ENCODE measurements around the gene ZNF503.
"Not testable (repeated sequence)": the region's sequence is repeated elsewhere in the genome, so short reads cannot be mapped to it uniquely, and the experiment has no call there.

The ZNF503 gene

GRCh38 chr10:75395066-75395931, 6.3 kb downstream of the ZNF503 start:
- DNase-seq (ENCODE audit: low read depth) = no peak

DNA sequence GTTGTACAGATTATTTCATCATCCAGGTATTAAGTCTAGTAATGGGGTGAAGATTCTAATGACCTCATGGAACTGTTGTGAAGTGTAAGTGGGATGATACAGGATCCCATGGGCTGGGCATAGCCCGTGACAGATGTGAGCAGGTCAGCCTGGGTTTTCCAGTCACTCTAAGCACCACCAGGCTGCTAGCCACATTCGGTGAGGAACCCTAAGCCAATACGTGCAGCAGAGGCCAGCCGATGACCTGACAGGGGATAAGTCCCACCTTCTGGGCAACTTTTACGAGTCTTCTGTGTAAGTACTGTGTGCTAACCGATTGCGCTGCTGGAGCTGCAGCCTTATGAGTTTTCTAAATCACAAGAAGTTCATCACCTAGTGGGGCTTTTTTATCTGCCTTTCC, 7.3 kb downstream of the ZNF503 start:
- no peak for DNase-seq (ENCODE audit: low read depth)

GRCh38 chr10:75392744-75393143, 8.8 kb downstream of the ZNF503 start:
- DNase-seq (ENCODE audit: low read depth) = no peak

DNA sequence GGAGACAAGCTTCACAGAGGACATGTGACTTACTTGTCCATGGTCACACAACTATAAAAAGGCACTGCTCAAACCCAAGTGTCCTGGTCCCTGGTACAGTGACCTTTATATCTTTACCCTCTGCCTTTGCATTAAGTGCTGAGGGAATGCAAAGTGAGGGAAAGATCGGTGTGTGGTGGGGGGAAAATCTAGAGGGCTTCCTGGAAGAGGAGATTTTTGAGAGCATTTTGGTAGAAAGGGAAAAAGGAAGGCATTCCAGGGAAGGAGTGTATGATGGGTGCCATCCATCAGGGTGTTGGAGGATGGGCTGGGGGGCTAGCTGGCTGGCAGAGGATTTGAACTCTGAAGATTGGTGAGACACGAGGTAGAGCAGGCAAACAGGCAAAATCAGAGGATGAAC, 9.3 kb downstream of the ZNF503 start:
- no peak for DNase-seq (ENCODE audit: low read depth)

DNA sequence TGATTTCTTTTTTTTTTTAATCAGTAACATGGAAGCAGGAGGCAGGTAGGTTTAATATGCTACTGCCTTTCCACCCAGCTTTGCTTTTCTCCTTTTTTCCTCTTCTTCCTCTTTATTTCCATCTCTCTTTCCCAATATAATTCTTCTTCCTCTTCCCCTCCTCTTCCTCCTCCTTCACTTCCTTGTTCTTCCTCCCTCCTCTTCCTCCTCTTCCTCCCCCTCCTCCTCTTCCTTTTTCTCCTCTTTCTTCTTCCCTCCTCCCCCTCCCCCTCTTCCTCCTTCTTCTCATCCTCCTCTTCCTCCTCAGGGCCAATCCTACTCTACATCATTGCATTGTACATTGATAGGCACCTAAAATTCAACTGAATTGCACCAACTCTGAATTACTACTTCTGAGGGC, 11.4 kb downstream of the ZNF503 start:
- no peak for DNase-seq (ENCODE audit: low read depth)

- DNase-seq (ENCODE audit: low read depth) = no peak
Observed at GRCh38 chr10:75388082-75388481, 13.5 kb downstream of the ZNF503 start.

DNA sequence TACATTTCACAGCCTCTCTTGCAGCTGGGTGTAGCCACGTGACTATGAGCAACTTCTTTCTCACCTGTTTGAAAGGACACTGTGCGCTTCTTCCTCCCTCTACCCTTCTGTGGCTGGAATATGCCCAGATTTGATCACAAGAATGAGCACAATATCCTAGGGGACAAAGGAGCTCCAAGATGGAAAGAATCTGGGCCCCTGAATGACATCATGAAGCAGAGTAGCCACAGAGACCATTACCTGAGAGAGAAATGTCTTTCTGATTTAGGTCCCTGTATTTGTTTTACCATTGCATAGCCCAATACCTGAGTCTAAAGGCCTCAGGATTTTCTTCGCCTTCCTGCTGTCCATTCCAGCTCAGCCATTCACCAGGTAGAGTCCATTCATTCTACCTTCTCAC, 15.4 kb downstream of the ZNF503 start:
- no peak for DNase-seq (ENCODE audit: low read depth)

GRCh38 chr10:75379817-75380216, 21.7 kb downstream of the ZNF503 start:
- no peak for DNase-seq (ENCODE audit: low read depth)

GRCh38 chr10:75379212-75379724, 22.3 kb downstream of the ZNF503 start:
- no peak for DNase-seq (ENCODE audit: low read depth)

DNA sequence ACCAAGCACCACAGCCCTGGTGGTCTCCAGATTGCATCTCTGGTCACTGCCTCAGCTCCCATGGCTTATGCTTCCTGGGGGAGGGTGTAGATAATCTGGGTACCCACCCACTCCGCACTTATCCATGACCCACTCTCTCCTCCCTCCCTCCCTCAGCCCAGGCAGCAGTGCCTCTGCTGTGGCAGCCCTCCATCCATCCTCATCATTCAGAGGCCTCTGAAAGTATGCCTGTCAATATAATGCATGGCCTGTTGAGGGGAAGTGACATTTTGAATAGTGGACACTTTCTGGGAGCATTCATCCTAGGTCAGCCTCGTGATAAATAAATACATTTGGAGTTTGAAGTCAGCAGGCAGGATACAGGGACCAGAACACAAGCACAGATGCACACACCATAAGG, 23.2 kb downstream of the ZNF503 start:
- DNase-seq (ENCODE audit: low read depth) = no peak

- DNase-seq (ENCODE audit: low read depth) = no peak
Observed at GRCh38 chr10:75377869-75378268, 23.7 kb downstream of the ZNF503 start.

- no peak for DNase-seq (ENCODE audit: low read depth)
Observed at GRCh38 chr10:75375838-75376237, 25.7 kb downstream of the ZNF503 start.

GRCh38 chr10:75371010-75371409, 30.6 kb downstream of the ZNF503 start:
- no peak for DNase-seq (ENCODE audit: low read depth)

- not testable (repeated sequence) for DNase-seq (ENCODE audit: low read depth)
Observed at GRCh38 chr10:75369838-75370237, 31.7 kb downstream of the ZNF503 start.

DNA sequence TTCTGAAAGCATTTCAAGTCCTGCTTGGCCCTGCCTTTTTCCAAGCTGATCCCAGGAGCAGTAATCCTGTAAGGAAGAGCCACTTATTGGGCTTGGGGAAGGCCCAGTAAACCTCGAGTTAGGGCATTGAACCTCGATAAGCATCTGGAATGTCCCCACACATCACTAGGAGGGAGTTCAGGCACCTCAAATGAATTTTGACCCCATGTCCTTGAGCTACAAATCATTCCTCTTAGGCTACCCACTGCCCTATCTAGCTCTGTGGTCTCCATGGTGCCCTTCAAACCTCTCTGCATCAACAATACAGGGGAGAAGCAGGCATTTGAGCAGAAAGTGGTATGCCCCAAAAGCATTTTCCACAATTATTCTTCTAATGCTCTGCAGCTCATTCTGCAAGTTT, 33.7 kb downstream of the ZNF503 start:
- DNase-seq (ENCODE audit: low read depth) = no peak

DNA sequence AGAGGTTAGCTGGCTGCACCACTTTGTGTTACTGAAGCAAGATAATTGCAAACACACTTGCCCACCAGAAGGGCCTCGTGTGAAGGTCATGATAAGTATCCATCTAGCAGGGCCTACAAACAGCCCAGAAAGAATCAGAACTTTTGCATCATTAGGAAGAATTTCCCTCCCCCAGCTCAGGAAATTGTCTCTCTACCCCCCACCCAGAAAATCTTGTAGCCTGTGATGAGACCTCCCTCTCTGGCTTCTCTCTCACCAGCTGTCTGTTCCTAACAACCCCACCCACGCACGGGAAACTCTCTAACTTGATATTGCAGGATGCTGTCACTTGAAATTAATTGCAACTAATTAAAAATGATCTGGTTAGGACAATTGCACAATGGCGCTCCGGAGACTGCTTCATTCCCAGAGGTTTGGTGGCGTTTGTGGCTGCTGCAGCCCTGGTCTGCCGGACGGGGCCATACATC, 34.5 kb downstream of the ZNF503 start:
- no peak for DNase-seq (ENCODE audit: low read depth)

- DNase-seq (ENCODE audit: low read depth) = no peak
Observed at GRCh38 chr10:75363431-75363830, 38.1 kb downstream of the ZNF503 start.

DNA sequence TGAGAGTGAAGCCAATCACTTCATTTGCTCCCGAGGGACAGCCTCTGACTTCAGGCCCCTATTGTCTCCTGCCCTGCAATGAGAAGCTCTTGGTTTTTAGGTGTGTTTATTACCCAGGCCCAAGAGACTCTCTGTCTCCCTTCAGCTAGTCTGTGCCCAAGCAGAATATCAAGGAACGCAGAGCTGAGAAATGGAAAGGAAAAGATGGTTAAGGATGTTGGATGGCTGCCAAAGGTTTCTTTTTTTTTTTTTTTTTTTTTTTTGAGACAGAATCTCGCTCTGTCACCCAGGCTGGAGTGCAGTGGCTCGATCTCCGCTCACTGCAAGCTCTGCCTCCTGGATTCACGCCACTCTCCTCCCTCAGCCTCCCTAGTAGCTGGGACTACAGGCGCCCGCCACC, 41.7 kb downstream of the ZNF503 start:
- DNase-seq (ENCODE audit: low read depth) = not testable (repeated sequence)

DNA sequence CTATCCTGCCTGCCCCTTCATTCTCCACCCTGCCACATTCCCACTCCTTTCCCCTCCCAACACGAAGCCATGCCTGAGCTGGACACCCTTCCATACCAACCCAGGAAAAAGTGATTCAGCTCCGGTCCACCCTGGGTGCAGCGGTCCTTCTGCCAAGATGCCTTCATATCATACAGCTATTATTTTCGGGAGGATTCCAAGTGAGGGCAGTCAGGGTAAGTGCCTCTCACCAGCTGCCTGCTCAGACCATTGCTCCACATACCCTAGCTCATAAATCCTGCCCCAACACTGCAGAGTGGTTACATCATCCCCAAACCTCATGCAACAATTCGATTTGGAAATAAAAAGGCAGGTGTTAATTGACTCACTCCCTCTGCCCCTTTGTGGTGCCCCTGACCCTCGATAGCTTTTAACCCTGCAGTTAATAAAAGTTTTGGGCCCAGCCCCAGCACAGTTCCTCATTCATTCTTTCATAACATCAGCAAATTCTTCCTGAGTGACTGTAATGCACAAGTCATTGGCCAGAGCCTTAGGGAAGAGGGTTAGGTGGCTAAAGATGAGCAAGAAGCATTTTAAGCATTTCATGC, 42.6 kb downstream of the ZNF503 start:
- DNase-seq (ENCODE audit: low read depth) = no peak

GRCh38 chr10:75358132-75358531, 43.4 kb downstream of the ZNF503 start:
- no peak for DNase-seq (ENCODE audit: low read depth)

DNA sequence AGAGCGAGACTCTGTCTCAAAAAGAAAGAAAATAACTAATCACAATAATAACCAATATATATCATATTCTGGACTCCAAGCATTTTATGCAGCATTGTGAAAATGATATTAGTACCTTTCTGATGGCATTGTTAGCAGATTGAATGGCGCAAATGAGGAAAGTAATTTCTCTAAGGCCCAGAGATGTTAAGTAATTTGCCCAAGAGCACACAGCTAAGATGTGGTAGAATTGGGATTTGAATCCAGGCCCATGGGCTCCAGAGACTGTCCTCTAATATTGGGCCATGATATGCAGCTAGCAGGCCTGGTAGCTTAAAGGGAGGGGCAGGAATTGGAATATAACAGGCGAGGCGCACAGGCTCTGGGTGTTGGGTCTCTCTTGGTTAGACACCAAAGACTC, 44.1 kb downstream of the ZNF503 start:
- no peak for DNase-seq (ENCODE audit: low read depth)

- no peak for DNase-seq (ENCODE audit: low read depth)
Observed at GRCh38 chr10:75356484-75356883, 45.1 kb downstream of the ZNF503 start.

- no peak for DNase-seq (ENCODE audit: low read depth)
Observed at GRCh38 chr10:75355706-75356105, 45.9 kb downstream of the ZNF503 start.

Measured in activated T-helper 9 cell treated with anti-CD3 and anti-CD28 coated beads, Interleukin-2, amount 50 U/mL, for 16 hours (primary cell).